ENCODE measurements around the gene AMDHD2.

The AMDHD2 gene

DNA sequence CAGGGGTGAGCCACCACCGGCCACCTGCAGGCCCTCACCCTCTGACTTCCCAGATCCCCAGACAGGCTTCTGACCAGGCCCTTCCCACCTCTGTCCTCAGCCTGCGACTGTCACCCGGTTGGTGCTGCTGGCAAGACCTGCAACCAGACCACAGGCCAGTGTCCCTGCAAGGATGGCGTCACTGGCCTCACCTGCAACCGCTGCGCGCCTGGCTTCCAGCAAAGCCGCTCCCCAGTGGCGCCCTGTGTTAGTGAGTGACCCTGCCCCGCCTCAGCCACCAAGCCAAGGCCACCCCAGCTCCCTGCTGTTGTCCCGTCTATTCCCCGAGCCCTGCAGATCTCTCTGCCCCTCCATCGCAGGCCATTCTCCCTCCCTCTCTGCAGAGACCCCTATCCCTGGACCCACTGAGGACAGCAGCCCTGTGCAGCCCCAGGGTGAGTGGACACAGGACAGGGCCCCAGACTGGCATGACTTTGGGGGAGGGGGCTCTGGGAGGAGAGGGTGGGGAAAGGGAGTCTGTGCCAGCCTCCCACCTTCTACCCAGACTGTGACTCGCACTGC is 47.2 kb upstream of the AMDHD2 start:
- POLR2A ChIA-PET, result interaction anchor here (1.0 kb wide), 1 partner anchor 10 kb away, joined by 3 read pairs; no protein-coding TSS in a partner anchor
- no peak for DNase-seq (ENCODE audit: extremely low spot score)
- CTCF ChIA-PET, result no interaction called here
- TF ChIP-seq FOXK2 (IDR thresholded peaks at IDR 0.05) (no peak), L3MBTL2 (conservative IDR thresholded peaks at IDR 0.05) (no peak), HDGF (IDR thresholded peaks at IDR 0.05; ENCODE audit: borderline replicate concordance) (no peak), ELF4 (IDR thresholded peaks at IDR 0.05) (no peak), FOXA1 (IDR thresholded peaks at IDR 0.05) (no peak), TARDBP (IDR thresholded peaks at IDR 0.05) (no peak), FOXM1 (IDR thresholded peaks at IDR 0.05; ENCODE audit: borderline replicate concordance) (no peak), PKNOX1 (IDR thresholded peaks at IDR 0.05) (no peak), SP1 (IDR thresholded peaks at IDR 0.05) (no peak), NFRKB (IDR thresholded peaks at IDR 0.05) (no peak), SUZ12 (IDR thresholded peaks at IDR 0.05) (no peak), ZNF384 (IDR thresholded peaks at IDR 0.05) (no peak), BHLHE40 (IDR thresholded peaks at IDR 0.05; ENCODE audit: borderline replicate concordance) (no peak), CTBP1 (IDR thresholded peaks at IDR 0.05; ENCODE audit: borderline replicate concordance) (no peak), LEF1 (IDR thresholded peaks at IDR 0.05; ENCODE audit: borderline replicate concordance) (no peak)

- TF ChIP-seq FOXK2 (IDR thresholded peaks at IDR 0.05) (no peak), FOXA1 (IDR thresholded peaks at IDR 0.05) (no peak), ELF4 (IDR thresholded peaks at IDR 0.05) (no peak), HDGF (IDR thresholded peaks at IDR 0.05; ENCODE audit: borderline replicate concordance) (no peak), SP1 (IDR thresholded peaks at IDR 0.05) (no peak), FOXM1 (IDR thresholded peaks at IDR 0.05; ENCODE audit: borderline replicate concordance) (no peak), NFRKB (IDR thresholded peaks at IDR 0.05) (no peak), BHLHE40 (IDR thresholded peaks at IDR 0.05; ENCODE audit: borderline replicate concordance) (no peak), ARNT (IDR thresholded peaks at IDR 0.05) (no peak), TARDBP (IDR thresholded peaks at IDR 0.05) (no peak), CTBP1 (IDR thresholded peaks at IDR 0.05; ENCODE audit: borderline replicate concordance) (no peak), L3MBTL2 (conservative IDR thresholded peaks at IDR 0.05) (no peak), ZNF384 (IDR thresholded peaks at IDR 0.05) (no peak), PKNOX1 (IDR thresholded peaks at IDR 0.05) (no peak), SUZ12 (IDR thresholded peaks at IDR 0.05) (no peak), LEF1 (IDR thresholded peaks at IDR 0.05; ENCODE audit: borderline replicate concordance) (no peak)
- ChIA-PET POLR2A (interaction anchor here (1.0 to 2.1 kb wide), 2 partner anchors 11 to 14 kb away, joined by 3 to 8 read pairs; partner anchors contain the start of gene TEDC2), CTCF (no interaction called here)
- no peak for DNase-seq (ENCODE audit: extremely low spot score)
Measured at GRCh38 chr16:2473446-2473926, 46.7 kb upstream of the AMDHD2 start.

GRCh38 chr16:2473999-2474876 is 45.9 kb upstream of the AMDHD2 start:
- DNase-seq (ENCODE audit: extremely low spot score), result peak; percentile 58
- TF ChIP-seq SUZ12 (IDR thresholded peaks at IDR 0.05), result no peak
- TF ChIP-seq FOXA1 (IDR thresholded peaks at IDR 0.05), result no peak
- TF ChIP-seq PKNOX1 (IDR thresholded peaks at IDR 0.05), result no peak
- TF ChIP-seq TARDBP (IDR thresholded peaks at IDR 0.05), result peak; percentile 76
- TF ChIP-seq HDGF (IDR thresholded peaks at IDR 0.05; ENCODE audit: borderline replicate concordance), result no peak
- no peak for TF ChIP-seq FOXK2 (IDR thresholded peaks at IDR 0.05)
- TF ChIP-seq NFRKB (IDR thresholded peaks at IDR 0.05), result no peak
- no peak for TF ChIP-seq ZNF384 (IDR thresholded peaks at IDR 0.05)
- no peak for TF ChIP-seq ARNT (IDR thresholded peaks at IDR 0.05)
- no peak for TF ChIP-seq ELF4 (IDR thresholded peaks at IDR 0.05)
- no peak for TF ChIP-seq CTBP1 (IDR thresholded peaks at IDR 0.05; ENCODE audit: borderline replicate concordance)
- 0 out of 2 replicates have a peak, but pooled peaks have one; percentile 48 for TF ChIP-seq L3MBTL2 (conservative IDR thresholded peaks at IDR 0.05)
- TF ChIP-seq LEF1 (IDR thresholded peaks at IDR 0.05; ENCODE audit: borderline replicate concordance), result no peak
- TF ChIP-seq SP1 (IDR thresholded peaks at IDR 0.05), result no peak
- TF ChIP-seq BHLHE40 (IDR thresholded peaks at IDR 0.05; ENCODE audit: borderline replicate concordance), result no peak
- ChIA-PET POLR2A (interaction anchor here (0.7 to 2.1 kb wide), 9 partner anchors 13 to 63 kb away, joined by 3 to 8 read pairs (median 3); partner anchors contain the start of genes ATP6V0C and TEDC2), CTCF (interaction anchor here (0.8 kb wide), 1 partner anchor 27 kb away, joined by 3 read pairs; no protein-coding TSS in a partner anchor)

GRCh38 chr16:2474877-2475412 is 45.2 kb upstream of the AMDHD2 start, which contains the start of gene TBC1D24:
Gene TBC1D24, plus strand, starts transcription at chr16:2475127. Its CDS starts 21,022 bp downstream, at chr16:2496149.
- DNase-seq (ENCODE audit: extremely low spot score), result peak; percentile 99
- CTCF ChIA-PET, result interaction anchor here (0.8 kb wide), 1 partner anchor 27 kb away, joined by 3 read pairs; no protein-coding TSS in a partner anchor
- POLR2A ChIA-PET, result interaction anchor here (0.7 to 2.1 kb wide), 9 partner anchors 13 to 64 kb away, joined by 3 to 8 read pairs (median 3); partner anchors contain the start of genes ATP6V0C and TEDC2
- TF ChIP-seq FOXM1 (IDR thresholded peaks at IDR 0.05; ENCODE audit: borderline replicate concordance) (no peak), HDGF (IDR thresholded peaks at IDR 0.05; ENCODE audit: borderline replicate concordance) (no peak), L3MBTL2 (conservative IDR thresholded peaks at IDR 0.05) (no peak), SUZ12 (IDR thresholded peaks at IDR 0.05) (no peak), ELF4 (IDR thresholded peaks at IDR 0.05) (no peak)

Data from HEK293T (cell line).